Measurements from ENCODE around the gene IMPACT. TPM values are rescaled to one million over a fixed set of nuclear protein-coding genes. Genes with fewer than 3 reads are reported as not detected.

IMPACT gene
- total RNA-seq, 2 donors from 2014 or later, result 21.5 to 28.7 TPM

- no peaks in the 10 kb centered on the region for H3K27me3 ChIP-seq (replicated peaks; ENCODE audit: insufficient read depth)
- TF ChIP-seq, protein P1, sequence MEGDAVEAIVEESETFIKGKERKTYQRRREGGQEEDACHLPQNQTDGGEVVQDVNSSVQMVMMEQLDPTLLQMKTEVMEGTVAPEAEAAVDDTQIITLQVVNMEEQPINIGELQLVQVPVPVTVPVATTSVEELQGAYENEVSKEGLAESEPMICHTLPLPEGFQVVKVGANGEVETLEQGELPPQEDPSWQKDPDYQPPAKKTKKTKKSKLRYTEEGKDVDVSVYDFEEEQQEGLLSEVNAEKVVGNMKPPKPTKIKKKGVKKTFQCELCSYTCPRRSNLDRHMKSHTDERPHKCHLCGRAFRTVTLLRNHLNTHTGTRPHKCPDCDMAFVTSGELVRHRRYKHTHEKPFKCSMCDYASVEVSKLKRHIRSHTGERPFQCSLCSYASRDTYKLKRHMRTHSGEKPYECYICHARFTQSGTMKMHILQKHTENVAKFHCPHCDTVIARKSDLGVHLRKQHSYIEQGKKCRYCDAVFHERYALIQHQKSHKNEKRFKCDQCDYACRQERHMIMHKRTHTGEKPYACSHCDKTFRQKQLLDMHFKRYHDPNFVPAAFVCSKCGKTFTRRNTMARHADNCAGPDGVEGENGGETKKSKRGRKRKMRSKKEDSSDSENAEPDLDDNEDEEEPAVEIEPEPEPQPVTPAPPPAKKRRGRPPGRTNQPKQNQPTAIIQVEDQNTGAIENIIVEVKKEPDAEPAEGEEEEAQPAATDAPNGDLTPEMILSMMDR (IDR thresholded peaks at IDR 0.05), result no peak
- no peak for ATAC-seq (ENCODE audit: insufficient number of reproducible peaks, low FRiP score, low read depth)
- no peak for DNase-seq (ENCODE audit: low spot score)
- no peaks in the 10 kb centered on the region for H3K9me3 ChIP-seq
- H3K4me1 ChIP-seq (ENCODE audit: control insufficient read depth in 1 of 2, low read depth in 2 of 2), result no peaks in the 10 kb centered on the region
- no peak overlapping the region for H3K4me3 ChIP-seq
- no peak overlapping the region for H3K27ac ChIP-seq
- H3K36me3 ChIP-seq, result peaks cover 35% of the 10 kb centered on the region
Measured at GRCh38 chr18:24447961-24448360, 21.5 kb downstream of the IMPACT start.

DNA sequence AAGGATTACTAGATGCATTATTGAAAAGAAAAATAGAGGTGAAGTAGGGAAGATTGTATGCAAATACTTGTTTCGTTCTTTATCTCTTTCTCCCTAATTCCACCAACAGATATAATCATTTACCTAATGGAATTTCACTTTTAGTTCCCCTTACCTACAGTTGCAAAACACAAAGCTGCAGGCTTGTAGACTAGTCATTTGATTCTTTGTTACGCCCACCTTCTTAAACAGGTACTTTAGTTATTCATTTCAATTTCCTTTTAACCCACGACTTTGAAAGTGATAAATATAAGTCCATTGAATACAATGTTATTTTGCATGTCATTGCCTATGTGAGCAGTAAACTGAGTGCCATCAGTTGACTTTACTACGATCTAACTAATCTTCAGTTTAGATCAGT, 30.1 kb downstream of the IMPACT start:
- Histone ChIP-seq H3K4me3 (no peak overlapping the region), H3K4me1 (ENCODE audit: control insufficient read depth in 1 of 2, low read depth in 2 of 2) (no peaks in the 10 kb centered on the region)
- no peak for ATAC-seq (ENCODE audit: insufficient number of reproducible peaks, low FRiP score, low read depth)

GRCh38 chr18:24459772-24460171, 33.3 kb downstream of the IMPACT start:
- ATAC-seq (ENCODE audit: insufficient number of reproducible peaks, low FRiP score, low read depth) (no peak), DNase-seq (ENCODE audit: low spot score) (no peak)
- TF ChIP-seq, protein P1 (IDR thresholded peaks at IDR 0.05), result no peak
- no peaks in the 10 kb centered on the region for H3K9me3 ChIP-seq
- H3K27ac ChIP-seq, result no peak overlapping the region
- H3K4me1 ChIP-seq (ENCODE audit: control insufficient read depth in 1 of 2, low read depth in 2 of 2), result no peaks in the 10 kb centered on the region
- H3K36me3 ChIP-seq, result no peaks in the 10 kb centered on the region
- H3K27me3 ChIP-seq (replicated peaks; ENCODE audit: insufficient read depth), result no peaks in the 10 kb centered on the region
- H3K4me3 ChIP-seq, result no peak overlapping the region

More for the DNA sequence above, 30.1 kb downstream of the IMPACT start:
- peaks cover under 1% of the 10 kb centered on the region for H3K36me3 ChIP-seq
- TF ChIP-seq, protein P1 (IDR thresholded peaks at IDR 0.05), result no peak
- H3K9me3 ChIP-seq, result no peaks in the 10 kb centered on the region
- DNase-seq (ENCODE audit: low spot score), result no peak
- H3K27ac ChIP-seq, result no peak overlapping the region
- no peaks in the 10 kb centered on the region for H3K27me3 ChIP-seq (replicated peaks; ENCODE audit: insufficient read depth)

- TF ChIP-seq, protein P1 (IDR thresholded peaks at IDR 0.05), result no peak
- no peak for ATAC-seq (ENCODE audit: insufficient number of reproducible peaks, low FRiP score, low read depth)
- H3K9me3 ChIP-seq, result no peaks in the 10 kb centered on the region
- no peaks in the 10 kb centered on the region for H3K27me3 ChIP-seq (replicated peaks; ENCODE audit: insufficient read depth)
- H3K4me3 ChIP-seq, result no peak within 1 kb of the TSS
- no peak for DNase-seq (ENCODE audit: low spot score)
- no peak within 1 kb of the TSS for H3K27ac ChIP-seq
- no peaks in the 10 kb centered on the region for H3K36me3 ChIP-seq
- H3K4me1 ChIP-seq (ENCODE audit: control insufficient read depth in 1 of 2, low read depth in 2 of 2), result no peaks in the 10 kb centered on the region
Measured at GRCh38 chr18:24460388-24460787, 33.9 kb downstream of the IMPACT start, which contains the start of gene HRH4. HRH4 (plus strand) TSS chr18:24460637; CDS start chr18:24460729, 92 bp downstream.

DNA sequence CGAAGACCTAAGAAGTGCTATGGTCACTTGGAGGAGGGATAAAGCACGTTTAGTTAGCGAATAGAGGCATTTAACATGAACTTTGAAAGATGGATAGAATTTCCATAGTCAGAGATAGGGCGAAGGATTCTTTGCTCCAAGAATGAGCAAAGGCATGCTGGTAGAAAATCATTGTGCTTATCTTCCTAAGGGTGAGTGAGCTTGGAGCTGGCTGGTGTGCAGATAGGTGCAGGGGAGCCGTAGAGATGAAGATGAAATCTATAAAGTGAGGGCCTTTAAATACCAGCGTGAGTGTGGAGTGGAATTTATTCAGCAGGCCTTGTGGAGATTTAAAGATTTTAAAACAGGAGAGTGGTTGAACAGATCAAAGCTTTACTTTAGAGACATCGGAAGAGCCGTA, 35.5 kb downstream of the IMPACT start:
- H3K27me3 ChIP-seq (replicated peaks; ENCODE audit: insufficient read depth), result no peaks in the 10 kb centered on the region

More for the DNA sequence above, 35.5 kb downstream of the IMPACT start:
- no peaks in the 10 kb centered on the region for H3K4me1 ChIP-seq (ENCODE audit: control insufficient read depth in 1 of 2, low read depth in 2 of 2)
- no peak for DNase-seq (ENCODE audit: low spot score)
- TF ChIP-seq, protein P1 (IDR thresholded peaks at IDR 0.05), result no peak
- H3K4me3 ChIP-seq, result no peak overlapping the region
- H3K27ac ChIP-seq, result no peak overlapping the region
- no peak for ATAC-seq (ENCODE audit: insufficient number of reproducible peaks, low FRiP score, low read depth)
- H3K36me3 ChIP-seq, result no peaks in the 10 kb centered on the region
- H3K9me3 ChIP-seq, result no peaks in the 10 kb centered on the region
